ENCODE results near the gene CKS1B.

Gene CKS1B

DNA sequence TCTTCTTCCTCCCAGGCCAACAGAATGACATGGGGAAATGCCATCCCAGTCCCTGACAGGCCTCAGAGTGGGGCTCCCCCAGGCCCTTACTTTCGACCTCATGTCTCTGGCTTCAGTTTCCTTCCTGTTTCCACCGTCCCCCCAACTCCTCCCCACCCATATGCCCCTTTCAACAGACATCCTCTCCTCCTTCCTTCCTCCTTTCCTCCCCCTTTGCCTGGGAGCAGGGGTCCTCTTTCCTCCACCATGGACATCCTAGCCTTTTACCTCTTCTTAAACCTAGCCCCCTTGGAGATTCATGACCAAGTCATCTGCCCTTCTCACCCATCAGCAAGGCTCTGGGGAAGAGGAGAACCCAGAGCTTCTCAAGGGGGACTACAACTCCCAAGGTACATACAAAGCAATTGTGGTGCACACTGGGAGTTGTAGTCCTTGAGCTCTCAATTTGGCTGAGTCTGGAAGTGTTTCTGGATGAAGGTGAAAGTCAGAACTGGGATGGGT lies 32.2 kb downstream of the CKS1B start:
- WGBS (ENCODE audit: extremely low coverage, insufficient coverage, low lambda C conversion rate): no CpG with 5 or more reads among the region's 2 CpGs
- Histone ChIP-seq H3K79me2 (ENCODE audit: control insufficient read depth, insufficient read depth, low read length) (peaks cover 21% of the 10 kb centered on the region), H3K18ac (ENCODE audit: low read length) (no peak overlapping the region), H3K79me1 (ENCODE audit: low read length) (peaks cover 7% of the 10 kb centered on the region), H3K36me3 (ENCODE audit: control insufficient read depth, insufficient read depth, low read length) (no peaks in the 10 kb centered on the region), H3K27ac (ENCODE audit: low read depth, low read length) (no peak overlapping the region), H4K5ac (ENCODE audit: low read length) (no peak overlapping the region), H4K8ac (ENCODE audit: low read depth, low read length) (no peak overlapping the region), H2BK5ac (ENCODE audit: low read length) (no peak overlapping the region), H3K4me1 (ENCODE audit: control insufficient read depth, low read depth, low read length) (peaks cover 15% of the 10 kb centered on the region), H3K4me3 (ENCODE audit: low read length) (no peak overlapping the region), H3K56ac (ENCODE audit: low read length) (no peak overlapping the region), H3K4ac (ENCODE audit: low read depth, low read length) (no peak overlapping the region), H2AK5ac (ENCODE audit: low read length) (no peak overlapping the region), H2BK15ac (replicated peaks; ENCODE audit: low read depth) (no peak overlapping the region), H3K27me3 (ENCODE audit: insufficient read depth, low read length, poor library complexity) (no peaks in the 10 kb centered on the region), H3K23ac (ENCODE audit: low read length) (no peak overlapping the region), H3K4me2 (ENCODE audit: low read length) (no peak overlapping the region), H2BK120ac (ENCODE audit: low read depth, low read length) (no peak overlapping the region), H3K9ac (ENCODE audit: low read length) (no peak overlapping the region)
- peak; percentile 74 for DNase-seq

DNA sequence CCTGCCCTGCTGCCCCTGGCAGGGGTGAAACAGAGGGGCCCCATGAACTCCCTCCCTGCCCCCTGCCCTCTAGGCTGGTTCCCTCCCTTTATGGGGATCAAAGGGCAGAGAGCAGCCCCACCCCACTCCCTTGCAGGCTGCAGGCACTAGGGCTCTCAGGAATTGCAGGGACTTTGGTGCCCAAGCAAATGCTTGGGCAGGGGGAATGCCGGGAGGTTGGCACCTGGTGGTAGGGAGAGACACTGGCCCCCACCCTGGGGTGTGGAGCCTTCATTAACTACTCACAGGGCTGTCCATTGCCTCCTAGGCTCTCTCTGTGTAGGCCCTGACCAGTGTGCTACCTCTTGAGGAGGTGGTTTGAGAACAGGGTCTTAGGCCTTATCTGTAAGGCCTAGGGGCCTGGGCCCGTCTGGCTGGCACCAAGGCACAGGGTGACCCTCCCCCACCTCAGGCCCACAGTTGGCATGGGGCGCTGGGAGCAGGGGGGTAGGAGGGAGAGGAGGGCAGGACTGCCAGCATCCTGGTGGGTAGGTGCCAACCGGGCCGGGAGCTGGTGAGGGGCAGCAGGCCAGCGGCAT lies 32.9 kb downstream of the CKS1B start:
- no peak overlapping the region for H2BK15ac ChIP-seq (replicated peaks; ENCODE audit: low read depth)
- H3K18ac ChIP-seq (ENCODE audit: low read length): no peak overlapping the region
- peaks cover 21% of the 10 kb centered on the region for H3K79me2 ChIP-seq (ENCODE audit: control insufficient read depth, insufficient read depth, low read length)
- no peak overlapping the region for H3K9ac ChIP-seq (ENCODE audit: low read length)
- H2BK5ac ChIP-seq (ENCODE audit: low read length): no peak overlapping the region
- no peak overlapping the region for H3K4me2 ChIP-seq (ENCODE audit: low read length)
- no peak overlapping the region for H3K27ac ChIP-seq (ENCODE audit: low read depth, low read length)
- H3K4ac ChIP-seq (ENCODE audit: low read depth, low read length): no peak overlapping the region
- H3K27me3 ChIP-seq (ENCODE audit: insufficient read depth, low read length, poor library complexity): no peaks in the 10 kb centered on the region
- H2AK5ac ChIP-seq (ENCODE audit: low read length): no peak overlapping the region
- peaks cover 7% of the 10 kb centered on the region for H3K79me1 ChIP-seq (ENCODE audit: low read length)
- H3K36me3 ChIP-seq (ENCODE audit: control insufficient read depth, insufficient read depth, low read length): no peaks in the 10 kb centered on the region
- no peak overlapping the region for H3K23ac ChIP-seq (ENCODE audit: low read length)
- no peak overlapping the region for H4K8ac ChIP-seq (ENCODE audit: low read depth, low read length)
- no peak for DNase-seq
- peaks cover 19% of the 10 kb centered on the region for H3K4me1 ChIP-seq (ENCODE audit: control insufficient read depth, low read depth, low read length)
- no CpG with 5 or more reads among the region's 6 CpGs for WGBS (ENCODE audit: extremely low coverage, insufficient coverage, low lambda C conversion rate)
- H2BK120ac ChIP-seq (ENCODE audit: low read depth, low read length): no peak overlapping the region
- no peak overlapping the region for H3K4me3 ChIP-seq (ENCODE audit: low read length)
- H4K5ac ChIP-seq (ENCODE audit: low read length): no peak overlapping the region
- H3K56ac ChIP-seq (ENCODE audit: low read length): no peak overlapping the region

DNA sequence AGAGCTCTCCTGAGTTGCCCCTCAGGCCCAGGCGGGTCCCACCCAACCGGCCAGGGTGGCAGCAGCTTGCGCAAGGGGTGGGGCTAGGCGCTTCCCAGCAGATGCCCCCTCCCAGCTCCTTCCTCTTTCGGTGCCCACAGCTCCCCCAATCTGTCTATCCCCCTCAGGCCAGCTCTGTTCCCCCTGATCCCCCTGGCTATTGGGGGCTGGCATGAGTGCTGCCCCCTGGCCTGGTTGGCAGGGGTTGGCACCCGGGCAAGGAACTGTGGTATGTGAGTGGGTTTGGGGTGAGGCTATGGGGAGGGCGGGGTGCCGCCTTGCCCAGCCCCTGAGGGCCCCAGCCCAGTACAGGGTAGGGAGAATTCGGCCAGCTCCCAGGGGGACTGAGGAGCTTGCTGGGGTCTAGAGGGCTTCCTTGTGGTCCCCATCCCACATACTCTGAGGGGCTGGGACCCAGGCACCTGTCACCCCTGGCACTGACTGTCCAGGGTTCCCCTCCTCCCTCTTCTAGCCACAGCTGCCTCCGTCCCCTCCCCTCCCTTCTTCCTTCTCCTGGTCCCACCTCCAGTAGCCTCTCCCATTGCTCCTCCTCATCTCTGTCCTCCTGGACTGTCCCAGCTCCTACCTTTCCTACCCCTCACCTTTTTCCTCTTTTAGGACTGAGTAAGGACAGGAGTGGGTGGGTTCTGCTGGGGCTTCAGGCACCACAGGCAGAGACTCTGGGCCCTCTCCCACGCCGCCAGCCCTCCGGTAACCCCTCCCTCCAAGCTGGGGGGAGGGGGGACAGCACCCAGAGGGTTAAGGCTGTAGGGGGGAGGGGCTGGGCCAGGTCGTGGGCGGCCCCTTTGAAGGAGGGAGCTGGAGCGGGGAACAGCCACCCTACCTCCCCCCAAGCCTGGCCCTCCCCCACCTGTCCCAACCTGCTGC lies 33.8 kb downstream of the CKS1B start:
- Histone ChIP-seq H2BK15ac (replicated peaks; ENCODE audit: low read depth) (no peak overlapping the region), H3K27me3 (ENCODE audit: insufficient read depth, low read length, poor library complexity) (no peaks in the 10 kb centered on the region), H3K4me3 (ENCODE audit: low read length) (no peak overlapping the region), H3K36me3 (ENCODE audit: control insufficient read depth, insufficient read depth, low read length) (no peaks in the 10 kb centered on the region), H3K4me1 (ENCODE audit: control insufficient read depth, low read depth, low read length) (peaks cover 21% of the 10 kb centered on the region), H3K56ac (ENCODE audit: low read length) (peak overlapping the region; percentile 83), H3K4me2 (ENCODE audit: low read length) (no peak overlapping the region), H3K79me1 (ENCODE audit: low read length) (peaks cover 7% of the 10 kb centered on the region), H2BK120ac (ENCODE audit: low read depth, low read length) (no peak overlapping the region), H3K18ac (ENCODE audit: low read length) (no peak overlapping the region), H3K9ac (ENCODE audit: low read length) (peak overlapping the region; percentile 42), H3K27ac (ENCODE audit: low read depth, low read length) (no peak overlapping the region), H4K5ac (ENCODE audit: low read length) (peak overlapping the region; percentile 35), H3K79me2 (ENCODE audit: control insufficient read depth, insufficient read depth, low read length) (peaks cover 16% of the 10 kb centered on the region), H4K8ac (ENCODE audit: low read depth, low read length) (no peak overlapping the region), H3K4ac (ENCODE audit: low read depth, low read length) (no peak overlapping the region), H3K23ac (ENCODE audit: low read length) (peak overlapping the region; percentile 18), H2BK5ac (ENCODE audit: low read length) (no peak overlapping the region), H2AK5ac (ENCODE audit: low read length) (no peak overlapping the region)
- WGBS (ENCODE audit: extremely low coverage, insufficient coverage, low lambda C conversion rate): no CpG with 5 or more reads among the region's 16 CpGs
- peak; percentile 38 for DNase-seq

GRCh38 chr1:155009221-155009711 lies 34.8 kb downstream of the CKS1B start:
- WGBS (ENCODE audit: extremely low coverage, insufficient coverage, low lambda C conversion rate): no CpG with 5 or more reads among the region's 12 CpGs
- Histone ChIP-seq H3K23ac (ENCODE audit: low read length) (no peak overlapping the region), H2AK5ac (ENCODE audit: low read length) (no peak overlapping the region), H3K36me3 (ENCODE audit: control insufficient read depth, insufficient read depth, low read length) (no peaks in the 10 kb centered on the region), H2BK5ac (ENCODE audit: low read length) (no peak overlapping the region), H3K79me1 (ENCODE audit: low read length) (peaks cover 6% of the 10 kb centered on the region), H3K4me3 (ENCODE audit: low read length) (no peak overlapping the region), H2BK15ac (replicated peaks; ENCODE audit: low read depth) (no peak overlapping the region), H2BK120ac (ENCODE audit: low read depth, low read length) (no peak overlapping the region), H3K79me2 (ENCODE audit: control insufficient read depth, insufficient read depth, low read length) (peaks cover 13% of the 10 kb centered on the region), H4K8ac (ENCODE audit: low read depth, low read length) (no peak overlapping the region), H3K4me2 (ENCODE audit: low read length) (no peak overlapping the region), H3K27me3 (ENCODE audit: insufficient read depth, low read length, poor library complexity) (no peaks in the 10 kb centered on the region), H3K4ac (ENCODE audit: low read depth, low read length) (peak overlapping the region; percentile 10), H3K18ac (ENCODE audit: low read length) (no peak overlapping the region), H3K4me1 (ENCODE audit: control insufficient read depth, low read depth, low read length) (peaks cover 24% of the 10 kb centered on the region), H3K9ac (ENCODE audit: low read length) (peak overlapping the region; percentile 46), H3K56ac (ENCODE audit: low read length) (peak overlapping the region; percentile 83), H4K5ac (ENCODE audit: low read length) (no peak overlapping the region), H3K27ac (ENCODE audit: low read depth, low read length) (no peak overlapping the region)
- no peak for DNase-seq

DNA sequence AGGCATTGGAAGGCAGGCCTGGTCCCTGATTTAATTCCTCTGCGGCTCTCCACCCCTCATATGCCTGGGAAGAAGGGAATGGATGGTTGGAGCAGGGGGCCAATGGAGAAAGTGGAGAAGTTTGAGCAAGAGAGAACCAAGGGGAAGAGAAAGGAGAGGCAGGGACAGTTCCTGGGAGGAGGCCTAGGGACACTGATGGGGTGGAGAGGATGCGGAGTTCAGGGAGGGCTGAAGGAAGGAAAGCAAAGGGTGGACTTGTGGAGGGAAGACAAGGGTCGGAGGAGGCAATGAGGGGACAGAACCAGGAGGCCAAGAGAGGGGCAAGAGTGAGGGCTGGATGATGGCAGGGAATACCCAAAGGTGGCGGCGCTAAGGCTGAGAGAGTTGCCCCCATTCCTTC lies 35.3 kb downstream of the CKS1B start:
- Histone ChIP-seq H4K5ac (ENCODE audit: low read length) (no peak overlapping the region), H2BK120ac (ENCODE audit: low read depth, low read length) (no peak overlapping the region), H3K18ac (ENCODE audit: low read length) (no peak overlapping the region), H4K8ac (ENCODE audit: low read depth, low read length) (no peak overlapping the region), H3K27me3 (ENCODE audit: insufficient read depth, low read length, poor library complexity) (no peaks in the 10 kb centered on the region), H3K56ac (ENCODE audit: low read length) (no peak overlapping the region), H2AK5ac (ENCODE audit: low read length) (no peak overlapping the region), H3K27ac (ENCODE audit: low read depth, low read length) (no peak overlapping the region), H3K4me3 (ENCODE audit: low read length) (no peak overlapping the region), H3K23ac (ENCODE audit: low read length) (no peak overlapping the region), H3K4ac (ENCODE audit: low read depth, low read length) (no peak overlapping the region), H3K4me1 (ENCODE audit: control insufficient read depth, low read depth, low read length) (peaks cover 19% of the 10 kb centered on the region), H3K79me1 (ENCODE audit: low read length) (peaks cover 2% of the 10 kb centered on the region), H3K36me3 (ENCODE audit: control insufficient read depth, insufficient read depth, low read length) (no peaks in the 10 kb centered on the region), H2BK5ac (ENCODE audit: low read length) (no peak overlapping the region), H3K4me2 (ENCODE audit: low read length) (no peak overlapping the region), H3K79me2 (ENCODE audit: control insufficient read depth, insufficient read depth, low read length) (peaks cover 9% of the 10 kb centered on the region), H2BK15ac (replicated peaks; ENCODE audit: low read depth) (no peak overlapping the region), H3K9ac (ENCODE audit: low read length) (no peak overlapping the region)
- DNase-seq: no peak
- WGBS (ENCODE audit: extremely low coverage, insufficient coverage, low lambda C conversion rate): no CpG with 5 or more reads among the region's 5 CpGs
